ENCODE measurements around the gene ABHD16B. TPM values are rescaled to one million over a fixed set of nuclear protein-coding genes. Genes with fewer than 3 reads are reported as not detected.
"Not testable (repeated sequence)": the region's sequence is repeated elsewhere in the genome, so short reads cannot be mapped to it uniquely, and the experiment has no call there.

Gene ABHD16B
- total RNA-seq, 1 experiment from 2014 or later = not detected

- ATAC-seq; H3K4me1 ChIP-seq (ENCODE audit: insufficient read depth, low read length); H3K9me2 ChIP-seq (replicated peaks; ENCODE audit: low read length); intact Hi-C loops (cut with micrococcal nuclease); H3K79me2 ChIP-seq (ENCODE audit: low read length); H3K4me2 ChIP-seq (ENCODE audit: low read length); H2AFZ ChIP-seq (ENCODE audit: low read length); H4K20me1 ChIP-seq (ENCODE audit: low read length); H3F3A ChIP-seq (ENCODE audit: low read length, unreplicated experiment); CTCF ChIA-PET; H3K27ac ChIP-seq (ENCODE audit: low read length); H3K9me3 ChIP-seq (ENCODE audit: low read length); BruUV-seq (replicated peaks); H3K36me3 ChIP-seq (ENCODE audit: low read depth, low read length); DNase-seq; H3K4me3 ChIP-seq (ENCODE audit: low read length); H3K9ac ChIP-seq (ENCODE audit: low read length): not testable (repeated sequence)
- peaks cover 20% of the 10 kb centered on the region for H3K27me3 ChIP-seq (ENCODE audit: low read length)
- POLR2A ChIA-PET (ENCODE audit: unreplicated experiment) = interaction anchor here (0.6 to 0.7 kb wide), 2 partner anchors 35 to 91 kb away, joined by 3 to 7 read pairs; no protein-coding TSS in a partner anchor
Measured at GRCh38 chr20:63853733-63854068, 7.6 kb upstream of the ABHD16B start.

GRCh38 chr20:63854069-63854765, 7.1 kb upstream of the ABHD16B start:
- POLR2A ChIA-PET (ENCODE audit: unreplicated experiment) = interaction anchor here (0.6 to 0.7 kb wide), 2 partner anchors 35 to 50 kb away, joined by 3 read pairs; no protein-coding TSS in a partner anchor
- H3K9me2 ChIP-seq (replicated peaks; ENCODE audit: low read length) = no peaks in the 10 kb centered on the region
- intact Hi-C loops (cut with micrococcal nuclease) = no loop called here
- TF ChIP-seq EZH2 (IDR thresholded peaks at IDR 0.05; ENCODE audit: low read length, unreplicated experiment) (no peak), EZH2phosphoT487 (IDR thresholded peaks at IDR 0.05; ENCODE audit: borderline replicate concordance, low read length) (no peak), CTCF (conservative IDR thresholded peaks at IDR 0.05; ENCODE audit: low read depth, low read length) (no peak)
- no peaks in the 10 kb centered on the region for H3K79me2 ChIP-seq (ENCODE audit: low read length)
- no peak overlapping the region for H3K27ac ChIP-seq (ENCODE audit: low read length)
- H3K4me1 ChIP-seq (ENCODE audit: insufficient read depth, low read length) = no peaks in the 10 kb centered on the region
- CTCF ChIA-PET = no interaction called here
- H3F3A ChIP-seq (ENCODE audit: low read length, unreplicated experiment) = peaks cover 3% of the 10 kb centered on the region
- H2AFZ ChIP-seq (ENCODE audit: low read length) = no peak overlapping the region
- no peaks in the 10 kb centered on the region for H3K9me3 ChIP-seq (ENCODE audit: low read length)
- ATAC-seq (peak; percentile 13), DNase-seq (no peak)
- peaks cover 20% of the 10 kb centered on the region for H3K27me3 ChIP-seq (ENCODE audit: low read length)
- H3K4me3 ChIP-seq (ENCODE audit: low read length) = no peak overlapping the region
- H3K36me3 ChIP-seq (ENCODE audit: low read depth, low read length) = no peaks in the 10 kb centered on the region
- no peak overlapping the region for H3K9ac ChIP-seq (ENCODE audit: low read length)
- H4K20me1 ChIP-seq (ENCODE audit: low read length) = no peaks in the 10 kb centered on the region
- no TSS peak for BruUV-seq (replicated peaks)
- H3K4me2 ChIP-seq (ENCODE audit: low read length) = no peak overlapping the region

- ChIA-PET POLR2A (ENCODE audit: unreplicated experiment) (interaction anchor here (0.7 kb wide), 1 partner anchor 51 kb away, joined by 3 read pairs; no protein-coding TSS in a partner anchor), CTCF (no interaction called here)
- no TSS peak for BruUV-seq (replicated peaks)
- Histone ChIP-seq H3K27ac (ENCODE audit: low read length) (no peak overlapping the region), H3K36me3 (ENCODE audit: low read depth, low read length) (no peaks in the 10 kb centered on the region), H3K4me2 (ENCODE audit: low read length) (no peak overlapping the region), H3K9ac (ENCODE audit: low read length) (no peak overlapping the region), H3K9me3 (ENCODE audit: low read length) (no peaks in the 10 kb centered on the region), H3K9me2 (replicated peaks; ENCODE audit: low read length) (no peaks in the 10 kb centered on the region), H2AFZ (ENCODE audit: low read length) (no peak overlapping the region), H3K4me1 (ENCODE audit: insufficient read depth, low read length) (no peaks in the 10 kb centered on the region), H4K20me1 (ENCODE audit: low read length) (no peaks in the 10 kb centered on the region), H3F3A (ENCODE audit: low read length, unreplicated experiment) (peaks cover 3% of the 10 kb centered on the region), H3K27me3 (ENCODE audit: low read length) (peaks cover 20% of the 10 kb centered on the region), H3K79me2 (ENCODE audit: low read length) (no peaks in the 10 kb centered on the region), H3K4me3 (ENCODE audit: low read length) (no peak overlapping the region)
- TF ChIP-seq EZH2 (IDR thresholded peaks at IDR 0.05; ENCODE audit: low read length, unreplicated experiment) (no peak), EZH2phosphoT487 (IDR thresholded peaks at IDR 0.05; ENCODE audit: borderline replicate concordance, low read length) (no peak), CTCF (conservative IDR thresholded peaks at IDR 0.05; ENCODE audit: low read depth, low read length) (no peak)
- intact Hi-C loops (cut with micrococcal nuclease) = no loop called here
- ATAC-seq (no peak; the same call in 1 of the 2 replicates), DNase-seq (no peak)
Measured at GRCh38 chr20:63854766-63855362, 6.4 kb upstream of the ABHD16B start.
